ENCODE results near the gene PTPN12.

GRCh38 chr7:77680266-77680665, 143.2 kb downstream of the PTPN12 start:
- TF ChIP-seq POLR2A (IDR thresholded peaks at IDR 0.05; ENCODE audit: low read depth, low read length): no peak
- TF ChIP-seq TAF1 (IDR thresholded peaks at IDR 0.05; ENCODE audit: borderline replicate concordance, low read depth, low read length): no peak
